GM06990 (cell line): ENCODE results near the gene EEF1AKMT2.

Experiments
- DNase-seq: peaks from one replicate; pipeline ENCODE4 v3.0.0-alpha.2; 2011; ENCODE audit not compliant: insufficient read length; ENCODE audit errors: extremely low read depth
- H3K27me3 ChIP-seq: replicated peaks from 2 replicates; pipeline ENCODE4 v1.6.0; 2011; ENCODE audit warnings: low read length; ENCODE audit not compliant: control insufficient read depth, insufficient read depth
- H3K36me3 ChIP-seq: 2 replicates; pipeline ENCODE4 v1.5.1; 2011; ENCODE audit warnings: low read length; ENCODE audit not compliant: control insufficient read depth, insufficient read depth
- H3K4me3 ChIP-seq: replicated peaks from 2 replicates; pipeline ENCODE4 v1.5.1; 2011; ENCODE audit warnings: low read depth, mild to moderate bottlenecking, control low read depth, low read length
- CTCF ChIP-seq: IDR thresholded peaks from 2 replicates; pipeline ENCODE4 v1.5.1; 2011; ENCODE audit warnings: low read length, control low read depth, mild to moderate bottlenecking, inconsistent platforms; ENCODE audit not compliant: insufficient read depth, poor library complexity, severe bottlenecking

EEF1AKMT2 gene

GRCh38 chr10:124724279-124725027 is 67.2 kb downstream of the EEF1AKMT2 start:
- no peaks in the 10 kb centered on the region for H3K27me3 ChIP-seq
- H3K36me3 ChIP-seq = no peaks in the 10 kb centered on the region
- DNase-seq = no peak
- TF ChIP-seq CTCF = peak; percentile 27
- H3K4me3 ChIP-seq = no peak overlapping the region

- Histone ChIP-seq H3K27me3 (no peaks in the 10 kb centered on the region), H3K36me3 (no peaks in the 10 kb centered on the region), H3K4me3 (no peak overlapping the region)
- TF ChIP-seq CTCF = no peak
- no peak for DNase-seq
Observed at GRCh38 chr10:124723826-124724225, 67.9 kb downstream of the EEF1AKMT2 start.

- H3K27me3 ChIP-seq = no peaks in the 10 kb centered on the region
- H3K36me3 ChIP-seq = no peaks in the 10 kb centered on the region
- peak; percentile 79 for DNase-seq
- TF ChIP-seq CTCF = no peak
- peak overlapping the region; percentile 8; the same call in 1 of the 2 replicates for H3K4me3 ChIP-seq
Observed at GRCh38 chr10:124722798-124723783, 68.6 kb downstream of the EEF1AKMT2 start.

GRCh38 chr10:124721330-124722045 is 70.2 kb downstream of the EEF1AKMT2 start:
- H3K36me3 ChIP-seq = no peaks in the 10 kb centered on the region
- TF ChIP-seq CTCF = no peak
- no peak for DNase-seq
- no peak overlapping the region for H3K4me3 ChIP-seq
- H3K27me3 ChIP-seq = no peaks in the 10 kb centered on the region

GRCh38 chr10:124719213-124719851 is 72.4 kb downstream of the EEF1AKMT2 start:
- peak; percentile 78 for TF ChIP-seq CTCF
- peak; percentile 68 for DNase-seq
- H3K4me3 ChIP-seq = no peak overlapping the region; the same call in 1 of the 2 replicates

More at GRCh38 chr10:124719213-124719851, 72.4 kb downstream of the EEF1AKMT2 start:
- Histone ChIP-seq H3K27me3 (no peaks in the 10 kb centered on the region), H3K36me3 (no peaks in the 10 kb centered on the region)
